SK-N-MC (cell line): ENCODE data around the gene ZCCHC24.

ENCODE experiments used
- DNase-seq: peaks from one replicate; pipeline ENCODE4 v3.0.0-alpha.2; 2011; ENCODE audit warnings: low read depth, low spot score
- H3K27ac ChIP-seq: fragments of 200-600 bp; sonication (generic); 2 replicates; pipeline ENCODE4 v1.5.1; 2016; ENCODE audit warnings: mixed run types
- H3K36me3 ChIP-seq: fragments of 200-600 bp; sonication (generic); 2 replicates; pipeline ENCODE4 v1.6.1; 2017; ENCODE audit warnings: antibody characterized with exemption, low read length, mixed read lengths; ENCODE audit not compliant: insufficient read depth
- H3K4me3 ChIP-seq: fragments of 200-600 bp; sonication (generic); 2 replicates; pipeline ENCODE4 v1.5.1; 2016
- H3K9ac ChIP-seq: fragments of 200-600 bp; sonication (generic); 2 replicates; pipeline ENCODE4 v1.8.0; 2017; ENCODE audit warnings: mixed run types, mixed read lengths; ENCODE audit not compliant: insufficient read length
- H3K9me3 ChIP-seq: fragments of 200-600 bp; sonication (generic); 2 replicates; pipeline ENCODE4 v1.6.1; 2017; ENCODE audit warnings: low read depth, mild to moderate bottlenecking, antibody characterized with exemption, low read length, moderate library complexity, mixed read lengths
- EZH2 ChIP-seq: fragments of 200-600 bp; sonication (generic); IDR thresholded peaks from one replicate; pipeline ENCODE4 v1.6.1; 2017; ENCODE audit warnings: antibody characterized with exemption
- FOXP2 ChIP-seq: optimal IDR thresholded peaks from 2 replicates; pipeline ENCODE3; 2011; ENCODE audit warnings: mild to moderate bottlenecking, moderate library complexity; ENCODE audit not compliant: insufficient read depth; ENCODE audit errors: extremely low read length, control extremely low read depth
- POLR2AphosphoS5 ChIP-seq: IDR thresholded peaks from 2 replicates; pipeline ENCODE4 v1.6.1; 2012; ENCODE audit warnings: mild to moderate bottlenecking, low read depth, low read length, borderline replicate concordance

ZCCHC24 gene

GRCh38 chr10:79351332-79351731 lies 94.1 kb downstream of the ZCCHC24 start:
- no peak overlapping the region for H3K9ac ChIP-seq
- DNase-seq: no peak

GRCh38 chr10:79350407-79351154 lies 94.8 kb downstream of the ZCCHC24 start:
- no peak for DNase-seq
- Histone ChIP-seq H3K36me3 (peaks cover 58% of the 10 kb centered on the region; the same call in 1 of the 2 replicates), H3K4me3 (no peak overlapping the region), H3K27ac (no peak overlapping the region), H3K9me3 (no peaks in the 10 kb centered on the region), H3K9ac (no peak overlapping the region)
- TF ChIP-seq POLR2AphosphoS5: no peak
- no peak for TF ChIP-seq EZH2
- TF ChIP-seq FOXP2: no peak

More at GRCh38 chr10:79351332-79351731, 94.1 kb downstream of the ZCCHC24 start:
- H3K9me3 ChIP-seq: no peaks in the 10 kb centered on the region
- TF ChIP-seq EZH2: no peak
- TF ChIP-seq FOXP2: no peak
- TF ChIP-seq POLR2AphosphoS5: no peak
- peaks cover 58% of the 10 kb centered on the region; the same call in 1 of the 2 replicates for H3K36me3 ChIP-seq
- no peak overlapping the region for H3K27ac ChIP-seq
- H3K4me3 ChIP-seq: no peak overlapping the region

GRCh38 chr10:79349766-79350406 lies 95.5 kb downstream of the ZCCHC24 start:
- H3K36me3 ChIP-seq: peaks cover 57% of the 10 kb centered on the region; the same call in 1 of the 2 replicates
- DNase-seq: no peak
- no peak overlapping the region for H3K27ac ChIP-seq
- no peak overlapping the region for H3K4me3 ChIP-seq
- TF ChIP-seq EZH2: no peak
- TF ChIP-seq POLR2AphosphoS5: no peak
- TF ChIP-seq FOXP2: no peak
- no peaks in the 10 kb centered on the region for H3K9me3 ChIP-seq
- no peak overlapping the region for H3K9ac ChIP-seq

- Histone ChIP-seq H3K9ac (peak overlapping the region; percentile 92), H3K9me3 (no peaks in the 10 kb centered on the region), H3K4me3 (peak overlapping the region; percentile 82; the same call in 1 of the 2 replicates), H3K27ac (no peak overlapping the region), H3K36me3 (peaks cover 49% of the 10 kb centered on the region; the same call in 1 of the 2 replicates)
- no peak for DNase-seq
- TF ChIP-seq FOXP2 (no peak), EZH2 (no peak), POLR2AphosphoS5 (no peak)
Measured at GRCh38 chr10:79349072-79349491, 96.3 kb downstream of the ZCCHC24 start.

- H3K9ac ChIP-seq: peak overlapping the region; percentile 92
- no peak for DNase-seq
- peak overlapping the region; percentile 82 for H3K4me3 ChIP-seq
- H3K9me3 ChIP-seq: no peaks in the 10 kb centered on the region
- TF ChIP-seq POLR2AphosphoS5: no peak
- TF ChIP-seq FOXP2: no peak
- no peak for TF ChIP-seq EZH2
- H3K36me3 ChIP-seq: peaks cover 44% of the 10 kb centered on the region; the same call in 1 of the 2 replicates
- H3K27ac ChIP-seq: no peak overlapping the region
Measured at GRCh38 chr10:79348640-79348988, 96.8 kb downstream of the ZCCHC24 start.

- peak overlapping the region; percentile 92 for H3K9ac ChIP-seq
- H3K27ac ChIP-seq: peak overlapping the region; percentile 62
- DNase-seq: no peak
- H3K36me3 ChIP-seq: peaks cover 39% of the 10 kb centered on the region; the same call in 1 of the 2 replicates
- H3K9me3 ChIP-seq: no peaks in the 10 kb centered on the region
- H3K4me3 ChIP-seq: peak overlapping the region; percentile 82
- TF ChIP-seq EZH2 (no peak), FOXP2 (no peak), POLR2AphosphoS5 (no peak)
Measured at GRCh38 chr10:79347894-79348639, 97.4 kb downstream of the ZCCHC24 start.

GRCh38 chr10:79347226-79347893 lies 98.1 kb downstream of the ZCCHC24 start, which contains the start of gene PPIF:
PPIF (plus strand) TSS chr10:79347469; CDS start chr10:79347549, 80 bp downstream.
- TF ChIP-seq EZH2 (no peak), FOXP2 (no peak), POLR2AphosphoS5 (peak; percentile 76; the same call in 1 of the 2 replicates)
- H3K36me3 ChIP-seq: peaks cover 32% of the 10 kb centered on the region; the same call in 1 of the 2 replicates
- H3K9ac ChIP-seq: peak within 1 kb of the TSS; percentile 92
- peak within 1 kb of the TSS; percentile 82 for H3K4me3 ChIP-seq
- H3K9me3 ChIP-seq: no peaks in the 10 kb centered on the region
- DNase-seq: peak; percentile 3
- H3K27ac ChIP-seq: peak within 1 kb of the TSS; percentile 62
